GM12801 (cell line): ENCODE measurements around the gene DOC2A.

Experiments
- TF ChIP-seq, protein P1 (sequence below): IDR thresholded peaks from one replicate; pipeline ENCODE4 v1.5.1; 2011; ENCODE audit warnings: control low read depth; ENCODE audit not compliant: insufficient read length; ENCODE audit errors: extremely low read depth

The DOC2A gene

DNA sequence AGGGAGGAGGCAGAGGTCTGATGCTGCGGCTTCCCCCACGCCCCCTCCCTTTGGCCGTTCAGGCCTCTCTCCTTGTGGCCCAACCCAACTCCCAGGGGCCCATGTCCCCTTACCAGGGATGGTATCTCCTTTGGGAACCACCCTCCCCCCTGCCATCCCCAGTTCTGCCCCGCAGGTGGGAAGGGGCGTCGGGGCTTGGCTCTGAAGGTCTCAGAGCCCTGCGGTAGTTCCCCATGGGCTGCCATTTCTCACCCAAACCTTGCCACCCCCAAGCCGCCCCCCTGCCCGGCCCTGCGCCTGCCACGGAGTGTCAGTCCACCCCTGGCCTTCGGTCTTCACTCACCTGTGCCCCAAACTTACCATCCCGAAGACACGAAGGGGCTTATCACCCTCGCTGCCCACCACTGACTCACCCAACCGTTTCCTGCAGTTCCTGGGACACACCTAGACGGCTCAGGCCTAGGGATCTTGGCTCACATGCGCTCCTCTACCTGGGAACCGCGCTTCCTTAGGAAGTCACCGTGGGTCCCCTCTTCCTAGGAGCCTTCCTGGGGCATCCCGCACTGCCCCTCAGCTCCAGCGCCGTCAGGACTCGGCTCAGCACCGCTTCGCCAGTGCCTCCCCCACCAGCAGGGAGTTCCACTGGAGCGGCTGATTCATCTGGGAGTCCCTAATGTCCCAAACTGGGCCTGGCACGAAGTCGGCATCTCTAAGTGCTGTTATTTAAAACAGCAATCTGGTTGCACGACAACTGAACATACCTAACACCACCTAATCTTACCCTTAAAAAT lies 1.1 kb upstream of the DOC2A start:
- TF ChIP-seq, protein P1, sequence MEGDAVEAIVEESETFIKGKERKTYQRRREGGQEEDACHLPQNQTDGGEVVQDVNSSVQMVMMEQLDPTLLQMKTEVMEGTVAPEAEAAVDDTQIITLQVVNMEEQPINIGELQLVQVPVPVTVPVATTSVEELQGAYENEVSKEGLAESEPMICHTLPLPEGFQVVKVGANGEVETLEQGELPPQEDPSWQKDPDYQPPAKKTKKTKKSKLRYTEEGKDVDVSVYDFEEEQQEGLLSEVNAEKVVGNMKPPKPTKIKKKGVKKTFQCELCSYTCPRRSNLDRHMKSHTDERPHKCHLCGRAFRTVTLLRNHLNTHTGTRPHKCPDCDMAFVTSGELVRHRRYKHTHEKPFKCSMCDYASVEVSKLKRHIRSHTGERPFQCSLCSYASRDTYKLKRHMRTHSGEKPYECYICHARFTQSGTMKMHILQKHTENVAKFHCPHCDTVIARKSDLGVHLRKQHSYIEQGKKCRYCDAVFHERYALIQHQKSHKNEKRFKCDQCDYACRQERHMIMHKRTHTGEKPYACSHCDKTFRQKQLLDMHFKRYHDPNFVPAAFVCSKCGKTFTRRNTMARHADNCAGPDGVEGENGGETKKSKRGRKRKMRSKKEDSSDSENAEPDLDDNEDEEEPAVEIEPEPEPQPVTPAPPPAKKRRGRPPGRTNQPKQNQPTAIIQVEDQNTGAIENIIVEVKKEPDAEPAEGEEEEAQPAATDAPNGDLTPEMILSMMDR = no peak

DNA sequence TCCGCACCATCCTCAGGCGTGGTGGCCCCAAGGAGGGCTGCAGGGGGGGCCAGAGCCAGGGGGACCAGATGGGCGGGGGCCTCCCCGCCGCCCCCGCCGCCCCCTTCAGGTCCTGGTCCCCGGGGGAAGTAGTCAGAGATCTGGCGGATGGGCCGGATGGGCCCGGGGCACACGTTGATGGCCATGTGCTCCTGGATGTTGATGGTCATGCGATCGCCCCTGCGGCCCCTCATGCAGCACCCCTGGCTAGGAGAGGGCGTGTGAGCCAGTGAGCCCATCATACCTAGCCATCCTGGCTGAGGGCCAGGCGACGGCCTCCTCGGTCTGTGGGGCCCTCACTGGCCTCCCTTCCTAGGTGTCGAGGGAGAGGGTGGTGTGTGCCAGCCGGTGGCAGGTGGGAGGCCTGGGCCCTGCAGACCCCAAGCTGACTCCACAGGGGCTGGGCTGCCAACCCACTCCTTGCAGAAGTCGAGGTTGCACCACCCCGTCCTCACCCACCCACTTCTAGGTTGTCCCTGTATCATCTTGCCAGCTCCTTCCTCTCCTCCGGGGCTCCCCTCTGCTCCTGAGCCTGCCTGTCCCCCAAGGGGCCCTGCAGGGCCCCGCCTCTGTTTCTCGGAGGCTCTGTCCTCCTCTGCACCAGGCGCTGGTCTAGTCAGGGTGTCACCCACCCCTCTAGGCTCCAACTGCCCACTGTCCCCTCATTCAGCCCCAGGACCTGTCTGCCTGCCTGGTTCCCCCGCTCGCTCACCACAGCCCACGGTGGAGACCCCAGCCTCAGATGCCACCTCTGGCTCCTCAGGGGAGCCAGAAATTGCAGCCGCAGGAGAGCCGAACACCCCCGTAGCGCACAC lies 610 bp downstream of the DOC2A start:
- TF ChIP-seq, protein P1 = no peak

DNA sequence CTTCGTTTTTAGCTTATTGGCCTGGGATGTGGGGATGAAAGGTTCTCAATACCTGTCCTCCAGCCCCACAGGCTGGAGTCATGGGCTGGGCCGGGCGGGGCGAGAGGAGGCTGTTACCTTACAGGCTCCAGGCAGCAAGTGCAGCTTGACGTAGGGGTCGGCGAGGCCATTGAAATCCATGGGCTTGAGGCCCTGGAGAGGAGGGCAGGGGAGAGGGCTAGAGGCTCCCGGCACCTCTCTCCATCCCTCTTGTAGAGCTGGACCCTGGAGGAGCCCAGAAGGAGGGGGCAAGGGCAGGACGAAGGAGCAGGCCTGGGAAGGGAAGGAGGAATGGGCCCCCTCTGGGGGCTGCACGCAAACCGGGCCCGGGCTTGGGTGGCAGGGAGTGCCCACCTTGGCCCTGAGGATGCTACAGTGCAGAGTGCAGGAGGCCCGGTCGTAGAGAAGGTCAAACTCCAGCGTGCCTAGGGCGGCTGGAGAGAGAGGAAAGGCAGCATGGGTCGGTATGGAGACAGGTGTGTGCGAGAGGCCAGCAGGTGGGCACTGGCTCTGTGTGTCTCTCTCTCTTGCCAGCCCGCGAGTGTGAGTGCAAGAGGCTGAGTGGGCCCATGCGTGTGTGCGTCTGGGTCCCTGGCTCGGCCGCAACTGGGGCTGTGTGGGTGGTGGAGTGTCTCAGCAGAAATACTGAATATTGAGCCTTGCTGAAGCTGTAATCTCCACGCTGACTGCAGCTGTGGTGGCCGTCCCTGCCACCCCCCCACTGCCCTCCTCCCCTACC lies 1.6 kb downstream of the DOC2A start:
- TF ChIP-seq, protein P1 = no peak

DNA sequence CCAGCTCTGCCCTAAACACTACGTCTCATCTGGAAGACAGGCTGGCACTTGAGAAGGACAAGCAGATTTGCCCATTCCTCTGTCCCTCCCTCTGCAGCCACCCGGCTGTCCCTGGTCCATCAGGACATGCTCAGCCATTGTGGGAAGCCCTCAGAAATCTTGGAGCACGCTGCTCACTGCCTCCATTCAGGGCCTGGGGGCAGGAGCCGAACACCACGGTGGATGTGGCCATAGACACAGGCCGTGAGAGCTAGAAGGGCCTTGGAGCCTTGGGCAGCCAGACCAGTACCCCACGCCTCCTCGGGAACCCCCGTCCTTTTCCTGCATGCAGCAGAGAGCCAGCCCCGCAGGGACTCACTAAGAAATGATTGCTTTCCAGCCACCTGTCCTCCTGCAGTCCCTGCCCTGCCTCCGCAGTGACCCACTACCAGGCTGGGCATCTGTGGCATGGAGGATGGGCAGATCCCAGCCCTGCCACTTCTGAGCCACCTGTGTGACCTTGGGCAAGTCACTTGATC lies 3.4 kb downstream of the DOC2A start:
- TF ChIP-seq, protein P1 = no peak

DNA sequence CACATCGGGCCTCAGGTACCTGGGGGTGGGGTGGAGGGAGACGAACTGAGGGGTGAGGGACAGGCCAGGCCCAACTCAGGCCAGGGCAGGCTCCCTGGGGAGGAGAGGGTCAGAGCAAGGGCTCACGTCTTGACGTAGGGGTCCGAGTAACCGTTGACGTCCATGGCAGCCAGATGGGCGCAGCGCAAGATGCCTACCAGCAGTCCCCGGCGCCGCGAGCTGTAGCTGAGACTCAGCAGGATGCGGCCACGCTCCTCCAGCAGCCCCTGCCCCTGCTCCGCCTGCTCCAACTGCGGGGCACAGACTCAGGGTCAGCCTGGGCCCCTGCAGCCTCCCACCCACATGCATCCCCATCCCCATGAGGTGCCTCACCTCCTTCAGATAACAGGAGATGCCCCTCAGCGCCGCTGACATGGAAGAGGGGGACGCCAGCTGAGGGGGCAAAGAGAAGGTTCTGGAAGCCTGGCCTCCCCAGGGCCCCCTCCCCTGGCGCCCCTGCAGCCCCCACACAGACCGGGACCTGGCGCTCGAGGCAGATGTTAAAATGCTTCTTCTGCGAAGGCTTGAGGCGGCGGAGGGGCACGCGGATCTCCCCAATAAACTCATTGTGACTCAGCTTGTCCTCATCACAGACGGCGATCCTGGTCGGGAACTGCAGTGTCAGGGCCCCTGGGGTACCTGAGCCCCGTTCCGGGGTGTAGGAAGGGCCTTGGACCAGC lies 4.0 kb downstream of the DOC2A start:
- TF ChIP-seq, protein P1 = no peak

GRCh38 chr16:30006095-30006473 lies 4.7 kb downstream of the DOC2A start:
- TF ChIP-seq, protein P1 = no peak
